Measurements from ENCODE around the gene DAND5.
"Not testable (repeated sequence)": the region's sequence is repeated elsewhere in the genome, so short reads cannot be mapped to it uniquely, and the experiment has no call there.

The DAND5 gene

DNA sequence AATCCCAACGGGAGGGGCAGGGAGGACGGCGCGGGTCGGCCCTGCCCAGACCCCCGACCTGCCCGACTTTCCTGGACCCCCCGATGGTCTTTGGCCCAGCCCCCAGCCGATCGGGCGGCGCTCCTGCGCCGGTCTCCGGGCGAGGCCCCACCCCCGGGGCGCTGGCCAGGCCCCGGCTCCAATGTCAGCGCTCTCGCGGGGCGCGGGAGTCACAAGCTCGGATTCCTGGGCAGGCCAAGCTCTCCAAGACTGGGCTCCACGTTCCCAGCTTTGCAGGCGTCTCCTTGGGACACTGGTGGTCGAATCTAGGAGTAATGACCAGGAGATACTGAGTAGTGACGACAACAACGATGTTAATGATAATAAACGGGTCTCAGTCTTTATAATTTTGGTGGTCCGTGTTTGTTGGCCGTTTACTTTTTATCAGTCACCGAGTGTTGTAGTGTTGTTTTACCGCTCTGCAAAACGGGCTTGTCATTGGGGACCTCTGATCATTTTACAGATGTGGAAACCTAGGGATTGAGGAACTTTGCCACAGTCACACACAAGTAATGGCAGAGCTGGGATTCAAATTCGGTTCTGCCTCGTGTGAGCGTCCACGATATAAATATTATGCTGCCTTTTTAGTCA is 23.2 kb upstream of the DAND5 start:
- peak in 1 of 2 donors; percentile 54 for DNase-seq

DNA sequence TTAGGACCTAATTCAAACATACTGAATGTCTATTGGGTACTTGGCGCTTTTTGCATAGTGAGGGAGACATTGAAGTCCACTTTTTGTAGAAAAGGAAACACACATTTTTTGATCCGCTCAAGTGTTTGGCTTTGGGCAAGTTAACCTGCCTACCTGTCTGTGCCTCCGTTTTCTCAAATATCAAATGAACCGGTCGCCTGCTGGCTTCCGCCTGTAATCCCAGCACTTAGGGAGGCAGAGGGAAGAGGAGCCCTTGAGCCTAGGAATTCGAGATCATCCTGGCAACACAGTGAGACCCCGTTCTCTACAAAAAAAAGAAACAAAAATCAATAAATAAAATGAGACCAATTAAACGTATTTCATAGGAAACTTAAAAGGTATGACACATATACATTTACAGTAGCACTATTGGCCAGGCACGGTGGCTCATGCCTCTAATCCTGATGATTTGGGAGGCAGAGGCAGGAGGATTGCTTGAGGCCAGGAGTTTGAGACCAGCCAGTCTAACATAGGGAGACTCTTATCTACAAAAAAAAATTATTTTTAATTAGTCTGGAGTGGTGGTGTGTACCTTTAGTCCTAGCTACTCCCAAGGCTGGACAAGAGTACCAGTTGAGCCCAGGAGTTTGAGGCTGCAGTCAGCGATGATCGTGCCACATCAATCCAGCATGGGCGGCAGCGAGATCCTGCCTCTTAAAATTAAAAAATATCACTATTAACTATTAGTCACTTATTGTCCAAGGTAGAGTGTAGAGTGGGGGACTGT is 22.5 kb upstream of the DAND5 start:
- no peak for DNase-seq

GRCh38 chr19:12947702-12948611 is 21.4 kb upstream of the DAND5 start:
- no peak for DNase-seq

DNA sequence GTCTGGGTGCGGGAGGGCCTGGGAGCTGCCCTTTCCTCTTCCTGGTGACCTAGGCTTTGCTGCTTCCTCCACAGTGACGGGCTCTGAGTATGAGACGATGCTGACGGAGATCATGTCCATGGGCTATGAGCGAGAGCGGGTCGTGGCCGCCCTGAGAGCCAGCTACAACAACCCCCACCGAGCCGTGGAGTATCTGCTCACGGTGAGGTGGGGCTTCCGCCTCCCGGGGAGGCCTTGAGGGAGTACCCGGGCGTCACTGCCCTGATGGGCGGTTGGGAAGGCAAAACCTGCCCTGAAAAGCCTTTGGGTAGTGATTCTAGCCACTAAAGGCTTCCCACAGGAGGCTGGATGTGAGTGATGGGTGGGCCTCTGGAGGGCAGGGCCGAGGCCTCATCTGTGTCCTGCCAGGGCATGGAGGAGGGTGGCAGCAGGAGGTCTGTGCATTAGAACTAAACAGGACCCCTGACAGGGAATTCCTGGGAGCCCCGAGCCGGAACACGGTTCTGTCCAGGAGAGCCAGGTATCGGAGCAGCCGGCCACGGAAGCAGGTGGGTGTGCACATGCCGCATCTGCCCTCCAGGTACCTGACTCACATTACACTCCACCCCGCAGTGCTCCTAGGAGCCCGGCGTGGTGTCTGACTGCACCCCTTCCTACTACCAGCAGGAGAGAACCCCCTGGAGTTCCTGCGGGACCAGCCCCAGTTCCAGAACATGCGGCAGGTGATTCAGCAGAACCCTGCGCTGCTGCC is 20.6 kb upstream of the DAND5 start:
- DNase-seq = no peak

DNA sequence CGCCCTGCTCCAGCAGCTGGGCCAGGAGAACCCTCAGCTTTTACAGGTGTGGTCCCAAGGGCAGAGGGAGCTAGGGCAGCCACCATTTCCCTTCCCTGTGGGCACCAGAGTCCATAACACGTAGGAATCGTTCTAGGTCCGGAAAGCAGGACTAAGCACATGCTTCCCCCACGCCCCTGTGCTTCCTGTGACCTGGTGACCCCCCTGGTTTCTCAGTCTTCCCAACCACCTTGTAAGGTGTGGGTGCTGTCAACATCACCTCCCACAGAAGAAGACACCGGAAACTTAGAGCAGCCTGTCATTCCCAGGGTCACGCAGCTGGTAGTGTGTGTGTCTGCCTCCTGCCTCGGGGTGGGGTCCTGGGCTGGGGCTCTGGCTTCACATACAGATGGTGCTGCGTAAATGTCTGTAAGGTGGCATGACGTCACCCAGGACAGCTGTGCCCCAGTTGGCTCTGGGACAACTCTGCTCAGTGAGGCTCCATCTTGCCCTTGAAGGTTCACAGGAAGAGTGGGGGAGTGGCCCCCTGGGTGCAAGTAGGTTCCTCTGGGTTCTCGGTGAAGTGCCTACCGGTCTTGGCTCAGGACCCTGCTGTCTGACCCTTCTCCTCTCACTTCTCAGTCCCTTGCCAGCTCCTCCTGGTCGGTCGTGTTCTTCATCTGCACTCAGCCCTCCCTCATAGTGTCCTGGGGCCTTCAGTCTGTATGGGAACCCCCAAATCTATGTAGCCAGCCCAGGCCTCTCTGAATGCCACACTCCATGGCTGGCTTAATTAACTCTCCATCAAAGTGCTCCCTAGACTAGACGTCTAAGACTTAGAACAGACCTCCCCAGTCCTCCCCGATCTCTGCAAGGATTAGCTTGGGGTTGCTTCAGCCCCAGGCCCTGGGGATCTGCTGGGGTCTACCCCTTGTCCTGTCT is 19.8 kb upstream of the DAND5 start:
- no peak for DNase-seq

GRCh38 chr19:12952050-12952449 is 17.3 kb upstream of the DAND5 start:
- not testable (repeated sequence) for DNase-seq

DNA sequence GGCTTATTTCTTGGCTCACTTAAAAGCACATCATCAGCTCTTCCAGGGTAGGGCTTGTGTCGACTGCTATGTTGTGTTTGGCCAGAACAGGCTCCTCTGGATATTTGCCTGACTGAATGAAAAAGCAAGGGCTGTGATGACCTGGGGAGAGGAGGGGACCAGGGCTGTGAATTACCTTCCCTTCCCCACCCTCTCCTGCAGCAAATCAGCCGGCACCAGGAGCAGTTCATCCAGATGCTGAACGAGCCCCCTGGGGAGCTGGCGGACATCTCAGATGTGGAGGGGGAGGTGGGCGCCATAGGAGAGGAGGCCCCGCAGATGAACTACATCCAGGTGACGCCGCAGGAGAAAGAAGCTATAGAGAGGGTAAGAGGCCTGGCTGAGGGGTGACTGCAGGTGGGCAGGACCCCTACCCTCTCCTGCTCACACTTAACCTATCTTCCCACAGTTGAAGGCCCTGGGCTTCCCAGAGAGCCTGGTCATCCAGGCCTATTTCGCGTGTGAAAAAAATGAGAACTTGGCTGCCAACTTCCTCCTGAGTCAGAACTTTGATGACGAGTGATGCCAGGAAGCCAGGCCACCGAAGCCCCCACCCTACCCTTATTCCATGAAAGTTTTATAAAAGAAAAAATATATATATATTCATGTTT is 16.8 kb upstream of the DAND5 start:
- DNase-seq = no peak

GRCh38 chr19:12953138-12953798 is 16.1 kb upstream of the DAND5 start:
- DNase-seq = no peak

GRCh38 chr19:12953799-12954611 is 15.4 kb upstream of the DAND5 start:
- DNase-seq = peak in 1 of 2 donors; percentile 5

GRCh38 chr19:12954612-12954962 is 14.8 kb upstream of the DAND5 start:
- DNase-seq = no peak

GRCh38 chr19:12955575-12955974 is 13.8 kb upstream of the DAND5 start:
- not testable (repeated sequence) for DNase-seq

GRCh38 chr19:12955996-12956395 is 13.4 kb upstream of the DAND5 start:
- no peak for DNase-seq

- peak; percentile 46 to 52 for DNase-seq
Observed at GRCh38 chr19:12956446-12957388, 12.7 kb upstream of the DAND5 start, which contains the start of gene GADD45GIP1. TSS of gene GADD45GIP1 (minus strand) at chr19:12957223. CDS start at chr19:12957212, 11 bp downstream.

DNA sequence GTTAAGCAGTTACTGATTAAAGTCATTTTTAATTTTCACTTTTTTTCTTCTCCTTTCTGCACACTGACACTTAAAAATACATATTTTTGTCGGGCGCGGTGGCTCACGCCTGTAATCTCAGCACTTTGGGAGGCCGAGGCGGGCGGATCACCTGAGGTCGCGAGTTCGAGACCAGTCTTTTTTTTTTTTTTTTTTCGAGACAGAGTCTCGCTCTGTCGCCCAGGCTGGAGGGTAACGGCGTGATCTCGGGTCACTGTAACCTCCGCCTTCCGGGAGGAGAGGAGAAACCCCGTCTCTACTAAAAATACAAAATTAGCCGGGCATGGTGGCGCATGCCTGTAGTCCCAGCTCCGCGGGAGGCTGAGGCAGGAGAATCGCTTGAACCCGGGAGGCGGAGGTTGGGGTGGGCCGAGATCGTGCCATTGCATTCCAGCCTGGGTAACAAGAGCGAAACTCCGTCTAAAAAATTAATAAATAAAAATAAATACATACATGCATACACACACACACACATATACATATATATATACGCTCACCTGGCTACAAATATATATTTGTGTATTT is 11.9 kb upstream of the DAND5 start:
- DNase-seq = not testable (repeated sequence)

DNA sequence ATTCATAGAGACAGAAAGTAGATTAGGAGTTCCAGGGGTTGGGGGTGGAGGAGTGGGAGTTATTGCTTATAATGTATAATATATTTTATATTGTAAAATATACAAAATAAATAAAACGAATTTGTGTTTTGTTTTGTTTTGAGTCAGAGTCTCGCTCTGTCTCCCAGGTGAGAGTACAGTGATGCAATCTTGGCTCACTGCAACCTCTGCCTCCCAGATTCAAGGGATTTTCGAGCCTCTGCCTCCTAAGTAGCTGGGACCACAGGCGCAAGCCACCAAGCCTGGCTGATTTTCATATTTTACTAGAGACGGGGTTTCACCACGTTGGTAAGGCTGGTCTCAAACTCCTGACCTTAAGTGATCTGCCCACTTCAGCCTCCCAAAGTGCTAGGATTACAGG is 9.9 kb upstream of the DAND5 start:
- DNase-seq = no peak

GRCh38 chr19:12965017-12965811 is 4.2 kb upstream of the DAND5 start:
- peak; percentile 51 to 56 for DNase-seq

- no peak for DNase-seq
Observed at GRCh38 chr19:12965812-12966135, 3.6 kb upstream of the DAND5 start.
